HepG2 (cell line): ENCODE results near the gene ANKRD6. TPM values are rescaled to one million over a fixed set of nuclear protein-coding genes. Genes with fewer than 3 reads are reported as not detected.

ENCODE experiments used
- polyA plus RNA-seq, 8 experiments: library from polyadenylated mRNA; depleted of rRNA in 3 of 8; stranded (reverse) in 7 of 8; unstranded in 1 of 8; fragments of >200 nt; fragmentation: Illumina TruSeq in 4 of 8; extraction: Trizol in 4 of 8; gene quantifications; 2 replicates each; pipeline versions ENCODE4 v1.2.1 to v1.2.3, GENCODE V29; 2011 to 2016; ENCODE audit warnings: low read depth in 4 of 8, missing spikeins in 1 of 8, mixed read lengths in 1 of 8; ENCODE audit not compliant: insufficient read depth in 1 of 8
- total RNA-seq, 5 experiments: library from RNA; depleted of rRNA; stranded (reverse); fragments of >200 nt; fragmentation: Illumina TruSeq; extraction: Trizol; gene quantifications; 2 replicates each; pipeline ENCODE4 v1.2.3, GENCODE V29; 2016; ENCODE audit warnings: low read depth in 1 of 5
- TF ChIP-seq, protein P1 (sequence below): sonication (generic); formaldehyde crosslinking; IDR thresholded peaks from 2 replicates; pipeline ENCODE4 v1.4.0; 2020; ENCODE audit warnings: mild to moderate bottlenecking, missing genetic modification reagents
- TF ChIP-seq, protein P2 (sequence below), 2 experiments: fragments of 450-650 bp in 1 of 2; sonication (generic) in 1 of 2; formaldehyde crosslinking in 1 of 2; IDR thresholded peaks; 2 replicates each; pipeline versions ENCODE4 v1.6.1 to v1.8.0; 2016 to 2022; ENCODE audit warnings: antibody characterized with exemption in 1 of 2, mild to moderate bottlenecking in 1 of 2, missing genetic modification reagents in 1 of 2
- TF ChIP-seq, protein P3 (sequence below): sonication (generic); formaldehyde crosslinking; IDR thresholded peaks from 2 replicates; pipeline ENCODE4 v1.4.0; 2020; ENCODE audit warnings: missing genetic modification reagents

The ANKRD6 gene
- total and polyA plus RNA-seq, 2 of the 13 experiments (the other 11 are each of a cell fraction or from before 2014, with no cell fraction given): 0.18 to 0.36 TPM

DNA sequence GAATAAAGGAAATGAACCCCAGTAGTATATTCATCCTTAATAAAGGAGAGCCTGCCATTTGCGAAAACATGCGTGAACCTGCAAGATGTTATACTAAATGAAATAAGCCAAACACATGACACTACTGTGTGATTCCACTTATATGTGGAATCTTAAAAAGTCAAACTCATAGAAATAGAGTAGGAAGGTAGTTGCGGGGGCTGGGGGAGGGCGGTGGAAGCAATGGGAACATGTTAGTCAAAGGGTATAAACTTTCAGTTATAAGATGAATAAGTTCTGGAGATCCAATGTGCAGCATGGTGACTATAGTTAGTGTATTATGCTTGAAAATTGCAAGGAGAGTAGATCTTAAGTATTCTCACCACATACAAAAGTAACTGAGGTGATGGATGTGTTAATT lies 72.9 kb downstream of the ANKRD6 start (continued):
- TF ChIP-seq, protein P1, sequence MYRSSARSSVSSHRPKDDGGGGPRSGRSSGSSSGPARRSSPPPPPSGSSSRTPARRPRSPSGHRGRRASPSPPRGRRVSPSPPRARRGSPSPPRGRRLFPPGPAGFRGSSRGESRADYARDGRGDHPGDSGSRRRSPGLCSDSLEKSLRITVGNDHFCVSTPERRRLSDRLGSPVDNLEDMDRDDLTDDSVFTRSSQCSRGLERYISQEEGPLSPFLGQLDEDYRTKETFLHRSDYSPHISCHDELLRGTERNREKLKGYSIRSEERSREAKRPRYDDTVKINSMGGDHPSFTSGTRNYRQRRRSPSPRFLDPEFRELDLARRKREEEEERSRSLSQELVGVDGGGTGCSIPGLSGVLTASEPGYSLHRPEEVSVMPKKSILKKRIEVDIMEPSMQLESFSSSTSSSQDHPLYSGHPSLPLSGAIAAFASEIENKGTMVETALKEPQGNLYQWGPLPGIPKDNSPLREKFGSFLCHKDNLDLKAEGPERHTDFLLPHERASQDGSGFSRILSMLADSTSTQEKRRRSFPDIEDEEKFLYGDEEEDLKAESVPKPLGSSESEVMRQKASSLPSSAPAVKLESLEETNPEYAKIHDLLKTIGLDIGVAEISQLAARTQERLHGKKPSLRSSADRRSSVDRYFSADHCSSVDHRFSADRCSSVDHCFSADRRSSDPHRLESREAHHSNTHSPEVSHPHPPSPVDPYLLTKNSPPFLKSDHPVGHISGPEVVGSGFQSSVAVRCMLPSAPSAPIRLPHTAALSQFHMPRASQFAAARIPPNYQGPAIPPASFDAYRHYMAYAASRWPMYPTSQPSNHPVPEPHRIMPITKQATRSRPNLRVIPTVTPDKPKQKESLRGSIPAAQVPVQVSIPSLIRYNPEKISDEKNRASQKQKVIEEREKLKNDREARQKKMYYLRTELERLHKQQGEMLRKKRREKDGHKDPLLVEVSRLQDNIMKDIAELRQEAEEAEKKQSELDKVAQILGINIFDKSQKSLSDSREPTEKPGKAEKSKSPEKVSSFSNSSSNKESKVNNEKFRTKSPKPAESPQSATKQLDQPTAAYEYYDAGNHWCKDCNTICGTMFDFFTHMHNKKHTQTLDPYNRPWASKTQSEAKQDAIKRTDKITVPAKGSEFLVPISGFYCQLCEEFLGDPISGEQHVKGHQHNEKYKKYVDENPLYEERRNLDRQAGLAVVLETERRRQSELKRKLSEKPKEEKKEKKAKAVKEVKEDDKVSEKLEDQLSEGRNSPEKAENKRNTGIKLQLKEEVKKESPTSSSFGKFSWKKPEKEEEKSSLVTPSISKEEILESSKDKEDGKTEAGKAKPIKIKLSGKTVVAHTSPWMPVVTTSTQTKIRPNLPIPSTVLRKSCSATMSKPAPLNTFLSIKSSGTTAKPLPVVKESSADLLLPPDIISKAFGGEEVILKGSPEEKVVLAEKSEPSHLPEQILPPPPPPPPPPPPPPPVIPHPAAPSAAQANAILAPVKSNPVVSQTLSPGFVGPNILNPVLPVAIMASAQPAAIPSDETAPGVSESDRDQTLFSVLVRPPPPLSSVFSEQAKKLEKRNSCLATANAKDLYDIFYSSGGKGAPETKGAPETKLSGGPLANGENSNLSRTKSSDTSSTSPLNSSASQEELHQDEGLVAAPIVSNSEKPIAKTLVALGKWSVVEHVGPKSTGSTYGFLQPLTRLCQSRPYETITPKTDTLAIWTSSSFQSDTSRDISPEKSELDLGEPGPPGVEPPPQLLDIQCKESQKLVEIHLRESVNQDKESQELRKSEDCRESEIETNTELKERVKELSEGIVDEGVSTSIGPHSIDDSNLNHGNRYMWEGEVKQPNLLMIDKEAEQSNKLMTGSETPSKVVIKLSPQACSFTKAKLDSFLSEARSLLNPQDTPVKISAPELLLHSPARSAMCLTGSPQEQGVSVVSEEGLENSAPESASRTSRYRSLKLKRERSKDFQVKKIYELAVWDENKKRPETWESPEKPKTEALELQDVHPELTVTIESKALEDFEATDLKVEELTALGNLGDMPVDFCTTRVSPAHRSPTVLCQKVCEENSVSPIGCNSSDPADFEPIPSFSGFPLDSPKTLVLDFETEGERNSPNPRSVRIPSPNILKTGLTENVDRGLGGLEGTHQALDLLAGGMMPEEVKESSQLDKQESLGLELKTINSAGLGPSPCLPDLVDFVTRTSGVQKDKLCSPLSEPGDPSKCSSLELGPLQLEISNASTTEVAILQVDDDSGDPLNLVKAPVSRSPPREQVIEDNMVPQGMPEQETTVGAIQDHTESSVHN: no peak
- TF ChIP-seq, protein P2, sequence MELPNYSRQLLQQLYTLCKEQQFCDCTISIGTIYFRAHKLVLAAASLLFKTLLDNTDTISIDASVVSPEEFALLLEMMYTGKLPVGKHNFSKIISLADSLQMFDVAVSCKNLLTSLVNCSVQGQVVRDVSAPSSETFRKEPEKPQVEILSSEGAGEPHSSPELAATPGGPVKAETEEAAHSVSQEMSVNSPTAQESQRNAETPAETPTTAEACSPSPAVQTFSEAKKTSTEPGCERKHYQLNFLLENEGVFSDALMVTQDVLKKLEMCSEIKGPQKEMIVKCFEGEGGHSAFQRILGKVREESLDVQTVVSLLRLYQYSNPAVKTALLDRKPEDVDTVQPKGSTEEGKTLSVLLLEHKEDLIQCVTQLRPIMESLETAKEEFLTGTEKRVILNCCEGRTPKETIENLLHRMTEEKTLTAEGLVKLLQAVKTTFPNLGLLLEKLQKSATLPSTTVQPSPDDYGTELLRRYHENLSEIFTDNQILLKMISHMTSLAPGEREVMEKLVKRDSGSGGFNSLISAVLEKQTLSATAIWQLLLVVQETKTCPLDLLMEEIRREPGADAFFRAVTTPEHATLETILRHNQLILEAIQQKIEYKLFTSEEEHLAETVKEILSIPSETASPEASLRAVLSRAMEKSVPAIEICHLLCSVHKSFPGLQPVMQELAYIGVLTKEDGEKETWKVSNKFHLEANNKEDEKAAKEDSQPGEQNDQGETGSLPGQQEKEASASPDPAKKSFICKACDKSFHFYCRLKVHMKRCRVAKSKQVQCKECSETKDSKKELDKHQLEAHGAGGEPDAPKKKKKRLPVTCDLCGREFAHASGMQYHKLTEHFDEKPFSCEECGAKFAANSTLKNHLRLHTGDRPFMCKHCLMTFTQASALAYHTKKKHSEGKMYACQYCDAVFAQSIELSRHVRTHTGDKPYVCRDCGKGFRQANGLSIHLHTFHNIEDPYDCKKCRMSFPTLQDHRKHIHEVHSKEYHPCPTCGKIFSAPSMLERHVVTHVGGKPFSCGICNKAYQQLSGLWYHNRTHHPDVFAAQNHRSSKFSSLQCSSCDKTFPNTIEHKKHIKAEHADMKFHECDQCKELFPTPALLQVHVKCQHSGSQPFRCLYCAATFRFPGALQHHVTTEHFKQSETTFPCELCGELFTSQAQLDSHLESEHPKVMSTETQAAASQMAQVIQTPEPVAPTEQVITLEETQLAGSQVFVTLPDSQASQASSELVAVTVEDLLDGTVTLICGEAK (IDR thresholded peaks at IDR 0.05): no peak
- TF ChIP-seq, protein P2 (CRISPR knock-in tag; IDR thresholded peaks at IDR 0.05): no peak
- TF ChIP-seq, protein P3, sequence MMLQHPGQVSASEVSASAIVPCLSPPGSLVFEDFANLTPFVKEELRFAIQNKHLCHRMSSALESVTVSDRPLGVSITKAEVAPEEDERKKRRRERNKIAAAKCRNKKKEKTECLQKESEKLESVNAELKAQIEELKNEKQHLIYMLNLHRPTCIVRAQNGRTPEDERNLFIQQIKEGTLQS (CRISPR knock-in tag): no peak
